GM04503 (cell line): ENCODE data around the gene DNMT3B.
"Not testable (repeated sequence)": the region's sequence is repeated elsewhere in the genome, so short reads cannot be mapped to it uniquely, and the experiment has no call there.

Experiments used
- DNase-seq: peaks from one replicate; pipeline ENCODE4 v3.0.0-alpha.2; 2012; ENCODE audit warnings: low read depth

DNMT3B gene

DNA sequence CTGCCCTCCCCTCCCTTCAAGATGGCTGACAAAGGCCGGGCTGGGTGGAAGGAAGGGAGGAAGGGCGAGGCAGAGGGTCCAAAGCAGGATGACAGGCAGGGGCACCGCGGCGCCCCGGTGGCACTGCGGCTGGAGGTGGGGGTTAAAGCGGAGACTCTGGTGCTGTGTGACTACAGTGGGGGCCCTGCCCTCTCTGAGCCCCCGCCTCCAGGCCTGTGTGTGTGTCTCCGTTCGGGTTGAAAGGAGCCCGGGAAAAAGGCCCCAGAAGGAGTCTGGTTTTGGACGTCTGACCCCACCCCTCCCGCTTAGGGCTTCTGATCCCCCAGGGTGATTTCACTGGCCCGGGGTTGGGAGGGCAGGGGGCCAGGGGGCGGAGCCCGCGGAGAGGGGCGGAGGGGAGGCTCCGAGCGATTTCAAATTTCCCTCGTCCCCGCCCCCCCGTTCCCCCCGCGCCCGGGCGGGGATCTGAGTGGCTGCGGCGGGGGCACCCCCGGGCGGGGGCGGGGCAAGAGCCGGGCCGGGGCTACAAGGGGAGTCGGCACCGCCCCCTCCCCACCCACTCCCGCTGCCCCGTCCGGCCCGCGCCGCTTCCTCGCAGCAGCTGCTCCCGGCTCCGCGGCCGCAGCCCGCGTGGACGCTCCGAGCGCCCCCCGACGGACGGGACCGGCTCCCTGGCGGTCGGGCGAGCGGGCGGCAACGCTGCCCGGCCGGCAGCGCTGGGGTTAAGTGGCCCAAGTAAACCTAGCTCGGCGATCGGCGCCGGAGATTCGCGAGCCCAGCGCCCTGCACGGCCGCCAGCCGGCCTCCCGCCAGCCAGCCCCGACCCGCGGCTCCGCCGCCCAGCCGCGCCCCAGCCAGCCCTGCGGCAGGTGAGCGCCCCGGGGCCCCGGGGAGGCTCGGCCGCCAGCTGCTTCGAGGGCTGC is at the start of gene DNMT3B:
Gene DNMT3B (plus strand): TSS at position 555 of the 923 bp plus-strand sequence. CDS start 17,939 bp downstream, outside the sequence.
- no peak for DNase-seq

DNA sequence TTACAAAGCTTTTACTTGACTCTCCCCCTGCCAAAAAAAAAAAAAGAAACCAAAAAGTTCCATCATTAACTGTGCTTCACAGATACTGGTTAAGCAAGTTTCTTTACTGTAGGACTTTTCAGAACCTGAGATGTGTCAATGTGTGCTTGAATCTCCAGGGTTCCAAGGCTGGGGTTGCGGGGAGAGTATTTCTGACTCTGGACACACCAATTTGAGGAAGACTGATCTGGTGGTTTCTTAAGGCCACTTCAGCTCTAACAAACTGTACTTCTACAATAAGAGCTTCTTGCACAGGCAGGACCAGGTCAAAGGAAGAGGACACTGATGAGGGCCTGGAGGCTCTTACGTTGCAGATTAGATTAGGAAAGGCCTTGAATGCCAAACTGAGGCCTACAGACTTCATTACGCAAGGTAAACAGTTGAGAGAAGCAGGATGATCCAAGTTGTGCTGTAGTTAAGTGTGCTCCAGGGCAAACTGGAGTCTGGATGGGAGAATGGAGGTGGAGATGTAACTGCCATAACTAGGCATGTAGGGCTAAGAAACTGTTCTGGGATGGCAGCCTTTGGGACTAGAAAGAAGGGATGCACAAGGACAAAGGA is 43.3 kb upstream of the DNMT3B start:
- no peak for DNase-seq

DNA sequence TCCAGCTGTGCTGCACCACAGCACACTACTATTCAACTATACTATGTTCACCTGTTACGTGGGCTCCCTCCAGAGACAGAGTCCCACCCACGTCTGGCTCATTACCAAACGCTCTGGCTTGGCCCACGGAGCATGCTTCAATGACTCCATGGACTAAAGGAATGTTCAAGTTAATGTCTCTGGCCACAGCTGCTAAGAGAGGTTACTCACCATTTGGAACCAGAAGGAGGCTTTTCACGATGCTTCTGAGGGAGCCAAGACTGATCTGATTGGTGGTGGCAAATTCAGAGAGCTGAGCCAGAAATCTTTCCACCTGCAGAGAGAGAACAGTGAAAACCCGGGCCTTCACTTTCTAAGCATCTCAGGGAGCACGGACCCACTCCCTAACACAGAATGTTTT is 34.5 kb upstream of the DNMT3B start:
- peak; percentile 78 for DNase-seq

DNA sequence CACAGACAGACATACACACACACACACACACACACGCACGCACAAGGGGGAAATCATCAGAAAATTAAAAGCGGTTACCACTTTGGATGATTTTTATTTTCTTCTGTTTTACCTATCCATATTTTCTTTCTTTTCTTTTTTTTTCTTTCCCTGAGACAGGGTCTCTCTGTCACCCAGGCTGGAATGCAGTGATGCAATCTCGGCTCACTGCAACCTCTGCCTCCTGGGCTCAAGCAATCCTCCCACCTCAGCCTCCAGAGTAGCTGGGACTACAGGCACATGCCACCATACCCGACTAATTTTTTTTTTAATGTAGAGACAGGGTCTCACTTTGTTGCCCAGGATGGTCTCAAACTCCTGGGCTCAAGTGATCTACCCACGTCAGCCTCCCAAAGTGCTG is 33.8 kb upstream of the DNMT3B start:
- DNase-seq = not testable (repeated sequence)

DNA sequence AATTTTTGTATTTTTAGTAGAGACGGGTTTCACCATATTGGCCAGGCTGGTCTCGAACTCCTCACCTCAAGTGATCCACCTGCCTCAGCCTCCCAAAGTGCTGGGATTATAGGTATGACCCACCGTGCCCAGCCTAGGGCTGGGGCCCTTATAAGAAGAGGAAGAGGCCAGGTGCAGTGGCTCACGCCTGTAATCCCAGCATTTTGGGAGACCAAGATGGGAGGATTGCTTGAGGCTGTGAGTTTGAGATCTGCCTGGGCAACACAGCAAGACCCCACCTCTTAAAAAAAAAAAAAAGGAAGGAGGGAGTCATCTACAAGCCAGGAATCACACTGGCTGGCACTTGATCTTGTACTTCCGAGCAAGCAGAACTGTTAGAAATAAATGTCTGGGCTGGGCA is 32.9 kb upstream of the DNMT3B start:
- DNase-seq = not testable (repeated sequence)

DNA sequence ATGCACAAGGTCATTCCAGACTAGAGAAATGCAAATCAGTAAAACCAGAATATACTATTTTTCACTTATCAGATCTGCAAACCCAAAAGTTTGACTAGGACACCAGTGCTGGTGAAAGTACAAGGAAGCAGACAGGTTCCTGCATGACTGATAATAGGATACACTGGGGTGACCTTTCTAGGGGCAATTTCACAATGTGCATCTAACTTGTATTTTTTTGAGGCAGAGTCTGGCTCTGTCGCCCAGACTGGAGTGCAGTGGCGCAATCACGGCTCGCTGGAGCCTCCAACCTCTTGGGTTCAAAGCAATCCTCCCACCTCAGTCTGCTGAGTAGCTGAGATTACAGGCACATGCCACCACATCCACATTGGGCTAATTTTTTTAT is 30.3 kb upstream of the DNMT3B start:
- no peak for DNase-seq

DNA sequence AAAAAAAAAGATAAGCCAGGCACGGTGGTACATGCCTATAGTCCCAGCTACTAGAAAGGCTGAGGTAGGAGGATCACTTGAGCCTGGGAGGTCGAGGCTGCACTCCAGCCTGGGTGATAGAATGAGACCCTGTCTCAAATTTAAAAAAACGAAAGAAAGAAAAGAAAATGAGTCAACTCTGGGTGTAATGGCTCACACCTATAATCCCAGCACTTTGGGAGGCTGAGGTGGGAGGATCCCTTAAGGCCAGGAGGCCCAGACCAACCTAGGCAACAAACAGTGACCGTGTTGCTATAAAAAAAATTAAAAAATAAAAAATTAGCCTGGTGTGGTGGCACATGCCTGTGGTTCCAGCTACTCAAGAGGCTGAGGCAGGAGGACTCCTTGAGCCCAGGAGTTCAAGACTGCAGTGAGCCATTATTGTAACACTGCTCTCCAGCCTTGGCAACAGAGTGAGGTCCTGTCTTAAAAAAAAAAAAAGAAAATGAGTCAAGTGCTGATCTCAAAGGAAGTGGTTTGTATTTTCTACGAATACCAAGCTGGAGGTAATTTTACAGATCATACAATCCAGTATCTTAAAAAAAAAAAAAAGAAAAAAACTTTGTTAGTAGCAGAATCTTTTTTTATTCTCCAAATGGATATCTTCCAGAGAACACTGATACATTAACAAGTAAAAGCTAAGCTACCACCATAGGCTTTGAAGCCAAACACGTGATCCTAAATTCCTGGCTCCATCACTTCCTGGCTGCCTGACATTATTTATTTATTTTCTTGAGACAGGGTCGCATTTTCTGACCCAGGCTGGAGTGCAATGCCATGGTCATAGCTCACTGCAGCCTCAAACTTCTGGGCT is 24.6 kb upstream of the DNMT3B start:
- DNase-seq = peak; percentile 56

DNA sequence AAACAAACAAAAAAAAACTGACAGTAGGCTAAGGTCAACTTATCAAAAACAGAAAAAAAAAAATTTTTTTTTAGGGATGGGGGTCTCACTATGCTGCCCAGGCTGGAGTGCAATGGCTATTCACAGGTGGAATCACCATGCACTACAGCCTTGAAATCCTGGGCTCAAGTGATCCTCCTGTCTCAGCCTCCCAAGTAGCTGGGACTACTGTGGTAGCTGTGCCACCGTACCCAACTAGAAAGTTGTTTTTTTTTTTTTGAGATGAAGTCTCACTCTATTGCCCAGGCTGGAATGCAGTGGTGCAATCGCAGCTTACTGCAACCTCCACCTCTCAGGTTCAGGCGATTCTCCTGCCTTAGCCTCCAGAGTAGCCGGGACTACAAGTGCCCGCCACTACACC is 21.0 kb upstream of the DNMT3B start:
- no peak for DNase-seq

DNA sequence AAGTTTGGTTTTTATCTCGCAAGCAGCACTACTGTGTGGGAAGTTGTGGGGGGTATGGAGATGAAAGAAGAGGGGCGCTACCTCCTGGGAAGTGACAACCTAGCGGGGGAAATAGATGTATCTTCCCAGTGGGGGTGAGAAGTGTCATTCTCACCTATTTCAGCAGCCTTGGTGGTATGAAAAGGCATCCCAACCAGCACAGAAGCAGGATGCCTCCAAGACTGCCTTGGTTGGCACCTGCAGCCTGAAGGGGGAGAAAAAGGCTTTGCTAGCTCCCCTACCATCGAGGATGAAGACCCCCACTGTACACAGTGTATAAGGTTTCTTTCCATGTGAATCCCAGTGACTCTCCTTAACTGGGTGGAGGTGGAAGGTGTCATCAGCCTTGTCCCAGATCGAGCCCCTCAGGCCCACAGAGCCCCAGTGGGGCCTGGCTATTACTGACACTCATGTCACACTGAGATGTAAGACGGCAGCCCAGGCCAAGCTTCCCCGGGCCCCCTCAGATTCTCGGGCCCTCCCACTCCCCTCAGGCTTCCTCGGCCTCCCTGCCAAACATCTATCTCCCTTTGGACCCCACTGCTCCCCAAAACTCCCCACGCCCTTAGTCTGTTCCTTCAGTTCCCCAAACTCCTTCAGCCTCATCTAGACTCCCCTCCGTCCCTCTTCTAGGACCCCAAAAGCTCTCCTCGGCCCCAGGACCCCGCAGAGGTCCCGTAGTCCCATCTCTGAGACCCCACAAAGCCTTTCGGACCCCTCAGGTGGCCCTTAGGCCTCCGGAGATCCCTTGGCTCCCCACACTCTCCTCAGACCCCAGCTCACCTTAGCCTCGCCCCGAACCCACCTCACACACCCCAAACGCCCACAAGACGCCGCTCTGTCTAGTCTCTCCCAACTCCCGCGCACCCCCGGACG is 19.6 kb upstream of the DNMT3B start:
- DNase-seq = no peak

DNA sequence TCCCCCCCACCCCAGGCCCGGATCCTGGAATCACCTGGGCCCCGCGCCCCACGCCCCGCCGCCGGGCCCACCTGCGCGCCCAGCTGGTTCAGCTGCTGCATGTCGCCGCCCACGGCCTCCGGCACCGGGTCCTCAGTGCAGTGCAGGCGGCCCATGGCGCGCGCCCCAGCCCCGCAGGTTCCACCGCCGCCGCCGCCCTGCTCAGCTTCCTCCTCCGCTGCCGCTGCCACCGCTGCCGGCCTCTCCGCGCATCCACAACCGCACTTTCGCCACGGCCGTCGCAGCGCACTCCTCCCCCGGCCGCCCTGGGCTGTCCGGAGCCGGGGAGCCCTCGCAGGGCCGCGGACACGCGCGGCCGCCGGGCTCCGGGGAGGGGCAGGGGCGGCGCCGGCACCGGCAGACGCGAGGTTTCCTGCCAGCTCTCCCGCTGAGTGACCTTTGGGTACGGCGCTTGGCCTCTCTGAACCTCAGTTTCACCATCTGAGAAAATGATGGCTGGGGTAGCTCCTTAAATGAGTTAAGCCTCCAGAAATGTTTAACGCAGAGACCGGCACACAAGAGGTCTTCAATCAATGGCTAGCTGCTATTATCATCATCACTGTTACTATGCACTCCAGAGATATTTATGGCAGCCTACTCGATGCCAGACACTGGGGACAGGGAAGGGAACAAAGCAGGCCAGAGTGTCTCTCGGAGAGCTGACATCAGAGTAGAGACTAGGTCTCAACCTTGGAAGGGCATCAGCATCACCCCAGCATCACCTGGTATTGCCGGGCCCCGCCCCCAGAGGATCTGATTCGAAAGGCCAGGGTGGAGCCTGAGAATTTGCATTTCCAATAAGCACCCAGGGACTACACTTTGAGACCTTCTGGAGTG is 18.7 kb upstream of the DNMT3B start, which contains the start of gene COMMD7:
Gene COMMD7 (minus strand): TSS at position 231 of the 876 bp plus-strand sequence. CDS start 76 bp downstream, at position 155.
- no peak for DNase-seq

DNA sequence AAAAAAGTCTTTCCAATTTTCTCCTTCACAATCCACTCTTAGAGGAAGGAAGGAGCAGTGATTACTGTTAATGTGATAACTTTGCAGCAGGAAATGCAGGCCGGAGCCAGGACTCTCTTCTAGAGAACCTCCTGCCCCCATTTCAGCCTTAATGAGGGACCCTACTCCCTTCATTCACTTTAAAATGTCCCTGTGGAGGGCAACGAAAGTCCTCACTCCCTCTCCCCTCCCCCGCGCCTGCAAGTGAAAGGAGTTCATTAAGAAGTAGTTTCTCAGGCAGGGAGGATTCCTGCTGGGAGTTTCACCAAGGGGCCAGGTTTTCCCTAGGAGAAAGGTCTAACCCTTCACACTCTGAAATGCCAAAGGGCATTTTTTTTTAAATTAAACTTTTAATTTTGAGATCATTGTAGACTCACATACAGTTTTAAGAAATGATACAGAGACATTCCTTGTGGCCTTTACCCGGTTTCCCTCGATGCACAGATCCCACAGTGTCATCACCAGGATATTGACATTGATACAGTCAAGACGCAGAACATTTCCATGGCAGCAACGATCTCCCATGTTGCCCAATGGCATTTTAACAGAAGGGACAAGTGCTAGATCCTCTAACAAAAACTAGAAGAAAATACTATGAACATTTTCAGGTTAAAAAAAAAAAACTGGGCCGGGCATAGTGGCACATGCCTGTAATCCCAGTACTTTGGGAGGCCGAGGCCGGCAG is 12.1 kb upstream of the DNMT3B start:
- no peak for DNase-seq

DNA sequence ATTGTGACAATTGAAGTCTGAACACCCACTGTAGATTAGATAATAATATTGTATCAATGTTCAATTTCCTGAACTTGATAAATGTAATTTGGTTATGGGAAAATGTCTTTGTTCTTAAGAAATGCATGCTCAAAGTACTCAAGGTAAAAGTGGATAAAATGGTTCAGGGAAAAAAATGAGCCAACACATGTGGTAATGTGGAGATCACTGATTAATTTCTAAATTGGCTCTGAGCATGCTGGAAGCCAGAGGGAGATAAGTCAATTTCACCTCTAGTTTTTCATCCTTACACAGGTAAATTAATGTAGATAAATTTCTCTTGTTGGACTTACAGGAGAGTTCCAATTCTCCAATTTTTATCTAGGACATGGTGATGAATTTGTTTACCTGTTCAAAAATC is 10.9 kb upstream of the DNMT3B start:
- DNase-seq = no peak

DNA sequence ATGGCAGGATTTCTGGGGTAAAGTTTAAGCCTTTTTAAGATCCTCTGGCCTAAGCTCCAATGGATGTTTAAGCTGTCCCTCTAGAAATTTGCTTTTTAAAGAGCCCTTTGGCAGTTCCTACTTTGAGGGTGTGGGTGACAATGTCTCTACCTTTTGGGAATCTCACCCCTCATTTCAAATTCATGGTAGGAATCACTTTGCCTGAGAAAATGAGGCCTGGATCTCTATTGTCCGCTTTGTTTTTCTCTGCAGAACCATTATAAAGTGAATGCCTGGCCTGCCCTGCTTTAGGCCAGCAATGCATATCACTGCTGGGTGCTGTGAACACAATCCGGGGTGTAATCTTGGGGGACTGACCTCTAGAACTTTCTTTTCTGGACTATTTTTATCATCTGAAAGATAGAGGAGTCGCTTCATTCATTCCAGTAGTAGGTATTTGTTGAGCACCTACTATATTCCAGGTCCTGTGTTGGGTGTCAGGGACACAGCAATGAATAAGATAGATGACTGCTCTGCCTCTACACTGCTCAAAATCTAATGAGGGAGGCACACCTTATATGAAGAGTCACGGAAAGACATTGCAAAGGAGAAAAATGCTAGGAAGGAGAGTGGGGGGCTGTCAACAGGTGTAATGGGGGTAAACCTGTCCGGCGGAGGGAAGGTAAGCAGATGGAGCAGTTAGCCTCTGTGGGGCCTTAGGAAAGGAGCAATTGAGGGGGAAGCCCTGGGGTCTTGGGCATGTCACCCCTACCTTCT is 10.3 kb upstream of the DNMT3B start:
- no peak for DNase-seq

DNA sequence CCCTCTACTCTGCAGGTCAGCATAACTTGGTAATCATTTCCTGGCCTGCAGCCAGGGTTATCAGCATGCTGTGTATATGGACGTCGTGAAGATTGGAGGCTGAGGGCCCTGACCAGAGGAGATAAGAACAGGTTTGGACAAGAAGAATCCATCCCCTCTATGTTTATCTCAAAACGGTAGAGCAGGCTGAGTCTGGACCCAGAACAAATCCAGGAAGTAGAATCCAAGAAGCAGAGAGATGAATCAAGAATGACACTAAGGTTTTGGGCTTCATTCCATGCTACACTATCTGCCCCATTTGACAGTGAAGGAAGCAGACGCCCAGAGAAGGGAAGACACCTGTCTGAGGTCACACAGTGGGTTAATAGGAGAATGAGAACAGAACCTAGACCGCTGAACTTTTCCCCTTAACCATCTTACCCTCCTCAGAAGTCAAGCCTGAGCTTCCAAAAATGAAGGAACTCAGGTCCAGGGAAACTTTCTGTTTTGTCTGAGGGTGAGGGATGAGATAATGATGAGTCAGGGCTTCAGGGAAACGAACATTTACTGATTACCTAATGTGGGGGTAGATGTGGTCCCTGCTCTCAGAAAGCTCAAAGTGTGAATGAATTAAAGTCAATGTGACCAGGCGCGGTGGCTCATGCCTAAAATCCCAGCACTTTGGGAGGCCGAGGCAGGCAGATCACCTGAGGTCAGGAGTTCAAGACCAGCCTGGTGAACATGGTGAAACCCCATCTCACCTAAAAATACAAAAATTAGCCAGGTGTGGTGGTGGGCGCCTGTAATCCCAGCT is 9.5 kb upstream of the DNMT3B start:
- DNase-seq = no peak

DNA sequence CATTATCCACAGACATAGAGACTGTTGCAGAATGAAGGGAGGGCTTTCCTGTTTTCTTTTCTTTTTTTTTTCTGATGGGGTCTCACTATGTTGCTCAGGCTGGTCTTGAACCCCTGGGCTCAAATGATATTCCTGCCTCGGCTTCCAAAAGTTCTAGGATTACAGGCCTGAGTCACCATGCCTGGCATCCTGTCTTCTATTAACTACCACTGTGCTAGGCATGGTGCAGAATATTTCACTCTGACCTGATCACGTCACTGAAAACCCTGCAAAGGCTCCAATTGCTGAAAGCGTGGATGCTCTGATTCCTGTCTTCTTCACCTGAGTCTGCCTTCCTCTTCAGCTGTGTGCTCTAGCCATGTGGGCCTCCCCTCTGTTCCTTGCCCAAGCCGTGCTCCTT is 8.5 kb upstream of the DNMT3B start:
- no peak for DNase-seq

DNA sequence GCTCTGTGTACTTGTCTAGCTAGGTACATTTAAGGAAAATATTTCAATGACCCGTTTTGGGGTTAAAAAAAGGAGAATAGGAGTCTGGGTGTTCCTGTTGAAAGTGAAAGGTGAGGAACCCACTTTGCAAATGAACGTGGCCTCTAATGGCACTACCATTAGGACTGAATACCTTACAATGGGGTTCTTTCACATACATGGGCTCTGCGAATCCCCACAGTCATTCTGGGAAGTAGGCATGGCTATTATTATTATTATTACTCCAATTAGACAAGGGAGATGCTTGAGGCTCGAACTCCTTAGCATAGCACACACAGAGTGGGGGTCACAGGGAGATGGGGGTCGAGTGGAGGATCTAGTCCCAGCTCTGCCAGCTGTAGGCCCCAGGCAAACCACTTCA is 6.0 kb upstream of the DNMT3B start:
- DNase-seq = no peak

DNA sequence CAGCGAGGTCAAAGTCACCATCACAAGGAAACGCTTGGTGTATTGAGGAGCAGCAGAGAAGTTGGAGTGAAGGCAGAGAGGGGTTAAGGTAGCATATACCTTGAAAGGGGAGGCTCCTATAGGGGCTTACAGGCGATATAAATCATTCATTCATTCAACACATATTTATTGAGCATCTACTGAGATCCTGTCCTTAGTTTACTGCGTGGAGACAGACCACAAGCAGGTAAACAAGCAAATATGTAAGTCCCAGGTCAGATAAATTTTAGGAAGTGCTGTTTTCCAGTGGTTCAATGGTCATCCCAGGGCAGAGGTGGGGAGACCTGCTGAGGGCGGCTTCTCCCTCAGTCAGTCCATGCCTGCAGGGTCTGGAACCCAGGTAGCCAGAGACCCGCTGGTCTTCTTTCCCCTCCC is 761 bp upstream of the DNMT3B start:
- no peak for DNase-seq

DNA sequence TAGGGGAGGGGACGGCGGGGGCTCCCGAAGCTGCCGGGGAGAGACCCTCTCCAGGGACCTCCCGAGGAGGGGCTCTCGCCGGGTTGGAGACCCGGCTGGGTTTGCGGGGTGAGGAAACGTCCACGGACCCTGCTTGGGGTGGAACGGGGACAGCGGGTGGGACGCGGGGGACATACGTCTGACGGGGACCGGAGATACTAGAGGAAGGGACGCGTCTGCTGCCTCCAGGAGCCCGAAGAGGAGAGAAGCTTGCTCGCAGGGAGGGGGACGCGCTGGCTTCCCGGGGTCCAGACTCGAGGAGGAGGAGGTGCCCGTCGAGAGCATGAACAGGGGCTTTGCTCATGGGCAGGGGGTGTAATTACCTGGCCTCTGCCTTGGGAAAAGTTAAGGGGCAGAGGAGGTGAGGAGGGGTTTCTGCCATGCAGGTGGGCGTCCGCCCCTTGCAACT is 593 bp downstream of the DNMT3B start:
- DNase-seq = no peak
